ENCODE data around the gene UBR2. TPM values are rescaled to one million over a fixed set of nuclear protein-coding genes. Genes with fewer than 3 reads are reported as not detected.

Gene UBR2
- total RNA-seq, 2 experiments from 2014 or later, result 27.4 to 27.7 TPM

- H3K9me3 Mint-ChIP-seq, result no peaks in the 10 kb centered on the region
- no peaks in the 10 kb centered on the region for H3K9me3 ChIP-seq (ENCODE audit: control insufficient read depth in 1 of 2, insufficient read depth in 1 of 2, low read length in 2 of 2)
- intact Hi-C loops (cut with DNase I, micrococcal nuclease), result no loop called here
- ATAC-seq (ENCODE audit: poor library complexity) (no peak), DNase-seq (no peak)
- no peaks in the 10 kb centered on the region for H3K36me3 Mint-ChIP-seq (ENCODE audit: low read depth)
- no peaks in the 10 kb centered on the region for H3K4me1 ChIP-seq (ENCODE audit: insufficient read depth, low read length)
- no peak overlapping the region for H3K27ac ChIP-seq (ENCODE audit: low read depth in 1 of 2, low read length in 2 of 2)
- no peaks in the 10 kb centered on the region for H3K4me1 Mint-ChIP-seq (ENCODE audit: low read depth)
- no peak for TF ChIP-seq CTCF (IDR thresholded peaks at IDR 0.05)
- H3K27me3 Mint-ChIP-seq, result no peaks in the 10 kb centered on the region
- ChIA-PET POLR2A (no interaction called here), CTCF (no interaction called here)
- no peak overlapping the region for H3K4me3 ChIP-seq (ENCODE audit: low read length)
- no peak overlapping the region for H3K27ac Mint-ChIP-seq
- no peak overlapping the region for H3K4me3 Mint-ChIP-seq
- no peaks in the 10 kb centered on the region for H3K27me3 ChIP-seq (ENCODE audit: control insufficient read depth in 1 of 2, insufficient read depth in 2 of 2, low read length in 2 of 2)
- no peaks in the 10 kb centered on the region for H3K36me3 ChIP-seq (ENCODE audit: insufficient read depth, low read length)
These were observed 38.6 kb upstream of the UBR2 start for GRCh38 chr6:42525206-42525605.

DNA sequence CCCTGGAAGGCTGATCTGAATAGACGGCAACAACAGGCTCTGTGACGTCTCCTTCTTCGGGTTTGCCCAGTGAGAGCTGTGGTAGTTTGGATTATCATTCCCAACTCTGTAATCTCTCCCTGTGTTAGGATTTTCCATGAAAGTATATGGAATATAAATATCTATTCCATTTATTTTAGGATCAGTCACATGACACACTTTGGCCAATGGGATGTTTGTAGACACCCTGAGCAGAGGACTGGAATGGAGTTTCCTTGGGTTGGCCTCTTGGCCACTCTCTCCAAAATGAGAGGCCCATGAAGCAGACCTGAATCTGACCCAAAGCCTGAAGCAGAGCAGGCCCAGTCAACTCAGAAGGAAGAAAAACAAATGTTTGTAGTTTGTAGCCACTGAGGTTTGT is 37.2 kb upstream of the UBR2 start:
- Histone ChIP-seq H3K4me3 (ENCODE audit: low read length) (no peak overlapping the region), H3K9me3 (ENCODE audit: control insufficient read depth in 1 of 2, insufficient read depth in 1 of 2, low read length in 2 of 2) (no peaks in the 10 kb centered on the region), H3K36me3 (ENCODE audit: insufficient read depth, low read length) (no peaks in the 10 kb centered on the region), H3K27ac (ENCODE audit: low read depth in 1 of 2, low read length in 2 of 2) (no peak overlapping the region), H3K4me1 (ENCODE audit: insufficient read depth, low read length) (no peaks in the 10 kb centered on the region), H3K27me3 (ENCODE audit: control insufficient read depth in 1 of 2, insufficient read depth in 2 of 2, low read length in 2 of 2) (no peaks in the 10 kb centered on the region)
- DNase-seq, result no peak
- ChIA-PET CTCF (no interaction called here), POLR2A (no interaction called here)
- Mint-ChIP-seq H3K27me3 (no peaks in the 10 kb centered on the region), H3K9me3 (no peaks in the 10 kb centered on the region), H3K36me3 (ENCODE audit: low read depth) (no peaks in the 10 kb centered on the region), H3K4me3 (no peak overlapping the region), H3K27ac (no peak overlapping the region), H3K4me1 (ENCODE audit: low read depth) (no peaks in the 10 kb centered on the region)
- intact Hi-C loops (cut with DNase I, micrococcal nuclease), result no loop called here
- no peak for TF ChIP-seq CTCF (IDR thresholded peaks at IDR 0.05)
- no peak for ATAC-seq (ENCODE audit: poor library complexity)

GRCh38 chr6:42527204-42527603 is 36.6 kb upstream of the UBR2 start:
- CTCF ChIA-PET, result no interaction called here
- DNase-seq, result no peak
- ATAC-seq (ENCODE audit: poor library complexity), result no peak
- Histone ChIP-seq H3K4me1 (ENCODE audit: insufficient read depth, low read length) (no peaks in the 10 kb centered on the region), H3K9me3 (ENCODE audit: control insufficient read depth in 1 of 2, insufficient read depth in 1 of 2, low read length in 2 of 2) (no peaks in the 10 kb centered on the region), H3K36me3 (ENCODE audit: insufficient read depth, low read length) (no peaks in the 10 kb centered on the region), H3K4me3 (ENCODE audit: low read length) (no peak overlapping the region), H3K27ac (ENCODE audit: low read depth in 1 of 2, low read length in 2 of 2) (no peak overlapping the region), H3K27me3 (ENCODE audit: control insufficient read depth in 1 of 2, insufficient read depth in 2 of 2, low read length in 2 of 2) (no peaks in the 10 kb centered on the region)
- Mint-ChIP-seq H3K36me3 (ENCODE audit: low read depth) (no peaks in the 10 kb centered on the region), H3K4me1 (ENCODE audit: low read depth) (no peaks in the 10 kb centered on the region), H3K27me3 (no peaks in the 10 kb centered on the region), H3K4me3 (no peak overlapping the region), H3K9me3 (no peaks in the 10 kb centered on the region), H3K27ac (no peak overlapping the region)
- TF ChIP-seq CTCF (IDR thresholded peaks at IDR 0.05), result no peak
- POLR2A ChIA-PET, result no interaction called here
- intact Hi-C loops (cut with DNase I, micrococcal nuclease), result no loop called here

Data from CD4-positive, alpha-beta T cell (primary cell).